ENCODE measurements around the gene IQSEC2. TPM values are rescaled to one million over a fixed set of nuclear protein-coding genes. Genes with fewer than 3 reads are reported as not detected.

Gene IQSEC2
- total RNA-seq, 2 donors from 2014 or later, result 19.8 to 38.7 TPM

- Histone ChIP-seq H3K9me3 (no peaks in the 10 kb centered on the region), H3K27me3 (replicated peaks; ENCODE audit: insufficient read depth) (no peaks in the 10 kb centered on the region), H3K36me3 (no peaks in the 10 kb centered on the region), H3K4me3 (no peak overlapping the region), H3K27ac (no peak overlapping the region), H3K4me1 (replicated peaks) (no peaks in the 10 kb centered on the region)
- 90% methylated on average over 8 of the region's 8 CpGs for WGBS
- intact Hi-C loops (cut with DNase I), result no loop called here
- TF ChIP-seq POLR2AphosphoS5 (IDR thresholded peaks at IDR 0.05), result no peak
- DNase-seq (ENCODE audit: low spot score), result no peak
Observed at GRCh38 chrX:53305219-53305995, 24.0 kb upstream of the IQSEC2 start.

GRCh38 chrX:53303195-53303594 is 21.8 kb upstream of the IQSEC2 start:
- WGBS, result 98% methylated on average over 5 of the region's 5 CpGs
- H3K9me3 ChIP-seq, result no peaks in the 10 kb centered on the region
- no peak for DNase-seq (ENCODE audit: low spot score)
- intact Hi-C loops (cut with DNase I), result no loop called here
- no peak overlapping the region for H3K27ac ChIP-seq
- no peaks in the 10 kb centered on the region for H3K27me3 ChIP-seq (replicated peaks; ENCODE audit: insufficient read depth)
- no peaks in the 10 kb centered on the region for H3K36me3 ChIP-seq
- no peak for TF ChIP-seq CTCF (IDR thresholded peaks at IDR 0.05)
- H3K4me1 ChIP-seq (replicated peaks), result no peaks in the 10 kb centered on the region
- H3K4me3 ChIP-seq, result no peak overlapping the region

GRCh38 chrX:53300157-53300556 is 18.8 kb upstream of the IQSEC2 start:
- no peaks in the 10 kb centered on the region for H3K9me3 ChIP-seq
- H3K27ac ChIP-seq, result no peak overlapping the region
- no peaks in the 10 kb centered on the region for H3K27me3 ChIP-seq (replicated peaks; ENCODE audit: insufficient read depth)
- TF ChIP-seq CTCF (IDR thresholded peaks at IDR 0.05), result no peak
- no peak for TF ChIP-seq POLR2AphosphoS5 (IDR thresholded peaks at IDR 0.05)
- no peak for TF ChIP-seq POLR2A (IDR thresholded peaks at IDR 0.05)
- intact Hi-C loops (cut with DNase I), result no loop called here
- no peak for DNase-seq (ENCODE audit: low spot score)
- 98% methylated on average over 3 of the region's 3 CpGs for WGBS
- H3K36me3 ChIP-seq, result no peaks in the 10 kb centered on the region
- H3K4me3 ChIP-seq, result no peak overlapping the region
- H3K4me1 ChIP-seq (replicated peaks), result no peaks in the 10 kb centered on the region

- TF ChIP-seq POLR2AphosphoS5 (IDR thresholded peaks at IDR 0.05) (no peak), POLR2A (IDR thresholded peaks at IDR 0.05) (no peak), CTCF (IDR thresholded peaks at IDR 0.05) (no peak)
- Histone ChIP-seq H3K27ac (no peak overlapping the region), H3K4me1 (replicated peaks) (no peaks in the 10 kb centered on the region), H3K4me3 (no peak overlapping the region), H3K9me3 (no peaks in the 10 kb centered on the region), H3K27me3 (replicated peaks; ENCODE audit: insufficient read depth) (no peaks in the 10 kb centered on the region), H3K36me3 (no peaks in the 10 kb centered on the region)
- WGBS, result 95% methylated on average over 8 of the region's 8 CpGs
- DNase-seq (ENCODE audit: low spot score), result no peak
- intact Hi-C loops (cut with DNase I), result no loop called here
Observed at GRCh38 chrX:53294024-53294648, 12.8 kb upstream of the IQSEC2 start.

- DNase-seq (ENCODE audit: low spot score), result no peak
Observed at GRCh38 chrX:53291596-53291995, 10.2 kb upstream of the IQSEC2 start.

More at GRCh38 chrX:53291596-53291995, 10.2 kb upstream of the IQSEC2 start:
- no peaks in the 10 kb centered on the region for H3K36me3 ChIP-seq
- H3K9me3 ChIP-seq, result no peaks in the 10 kb centered on the region
- no peaks in the 10 kb centered on the region for H3K27me3 ChIP-seq (replicated peaks; ENCODE audit: insufficient read depth)
- H3K4me3 ChIP-seq, result no peak overlapping the region
- 94% methylated on average over 3 of the region's 3 CpGs for WGBS
- no peak overlapping the region for H3K27ac ChIP-seq
- peaks cover 4% of the 10 kb centered on the region for H3K4me1 ChIP-seq (replicated peaks)
- TF ChIP-seq POLR2A (IDR thresholded peaks at IDR 0.05), result no peak
- TF ChIP-seq POLR2AphosphoS5 (IDR thresholded peaks at IDR 0.05), result no peak
- no peak for TF ChIP-seq CTCF (IDR thresholded peaks at IDR 0.05)
- intact Hi-C loops (cut with DNase I), result no loop called here
